K562 (cell line): ENCODE results near the gene AIMP2. TPM values are rescaled to one million over a fixed set of nuclear protein-coding genes. Genes with fewer than 3 reads are reported as not detected.

Source experiments
- ARNT ChIP-seq, 2 experiments: fragments of 450-650 bp; IDR thresholded peaks; 2 replicates each; pipeline ENCODE4 v1.6.1; 2016; ENCODE audit warnings: mild to moderate bottlenecking in 1 of 2
- NCOA6 ChIP-seq: fragments of 450-650 bp; IDR thresholded peaks from 2 replicates; pipeline ENCODE4 v1.6.1; 2017; ENCODE audit warnings: mild to moderate bottlenecking
- SMAD2 ChIP-seq: fragments of 150-350 bp; IDR thresholded peaks from 2 replicates; pipeline ENCODE4 v1.6.1; 2014; ENCODE audit warnings: low read depth, mild to moderate bottlenecking, low read length
- SPI1 ChIP-seq: IDR thresholded peaks from 2 replicates; pipeline ENCODE4 v1.6.1; 2011; ENCODE audit warnings: low read depth, low read length, control low read depth, borderline replicate concordance
- TEAD2 ChIP-seq: fragments of 450-650 bp; IDR thresholded peaks from 2 replicates; pipeline ENCODE4 v1.6.1; 2016; ENCODE audit warnings: missing genetic modification characterization, control low read depth, missing compliant biosample characterization
- VEZF1 ChIP-seq: fragments of 200-800 bp; sonication (Bioruptor generic); IDR thresholded peaks from 2 replicates; pipeline ENCODE4 v1.6.1; 2017; ENCODE audit warnings: missing genetic modification characterization, missing compliant biosample characterization
- ZBTB12 ChIP-seq: fragments of 250-450 bp; sonication (Bioruptor Pico); IDR thresholded peaks from 2 replicates; pipeline ENCODE4 v1.4.0; 2020
- ZBTB40 ChIP-seq, 2 experiments: fragments of 450-650 bp in 1 of 2; sonication (generic) in 1 of 2; formaldehyde crosslinking in 1 of 2; IDR thresholded peaks; 2 replicates each; pipeline versions ENCODE4 v1.7.1 to v1.9.0; 2016 to 2022; ENCODE audit warnings: inconsistent platforms in 1 of 2, mild to moderate bottlenecking in 1 of 2, missing genetic modification reagents in 1 of 2
- ZFP30 ChIP-seq: fragments of 250-450 bp; sonication (Bioruptor Pico); IDR thresholded peaks from 2 replicates; pipeline ENCODE4 v1.8.0; 2022; ENCODE audit warnings: moderate library complexity, mild to moderate bottlenecking, inconsistent platforms, borderline replicate concordance
- polyA plus RNA-seq, 8 experiments: library from polyadenylated mRNA; depleted of rRNA in 4 of 8; stranded (reverse) in 5 of 8; unstranded in 3 of 8; fragments of >200 nt; fragmentation: Nextera tagmentation in 2 of 8; fragmentation: Illumina TruSeq in 1 of 8; extraction: Ambion mirVana in 2 of 8; extraction: Trizol in 1 of 8; gene quantifications; 2 replicates each; pipeline versions ENCODE4 v1.2.1 to v1.2.3, GENCODE V29; 2011 to 2014; ENCODE audit warnings: inconsistent platforms in 1 of 8, missing spikeins in 1 of 8
- total RNA-seq, 7 experiments: library from RNA; depleted of rRNA in 6 of 7; stranded (reverse); fragments of >200 nt in 6 of 7; fragmentation: Illumina TruSeq in 2 of 7; extraction: Trizol in 2 of 7; gene quantifications; 2 replicates each; pipeline versions ENCODE4 v1.2.1 to v1.2.3, GENCODE V29; 2011 to 2021; ENCODE audit warnings: low replicate concordance in 1 of 7
- TF ChIP-seq, protein P1 (sequence below): fragments of 450-650 bp; IDR thresholded peaks from 2 replicates; pipeline ENCODE4 v1.6.1; 2018; ENCODE audit not compliant: partially characterized antibody
- TF ChIP-seq, protein P2 (sequence below): fragments of 450-650 bp; formaldehyde crosslinking; IDR thresholded peaks from 2 replicates; pipeline ENCODE4 v1.4.0; 2022; ENCODE audit warnings: mild to moderate bottlenecking, moderate library complexity

The AIMP2 gene
- total and polyA plus RNA-seq, 9 of the 15 experiments (the other 6 are each of a cell fraction or from before 2014, with no cell fraction given): 47.5 to 84.9 (median 63.5) TPM

DNA sequence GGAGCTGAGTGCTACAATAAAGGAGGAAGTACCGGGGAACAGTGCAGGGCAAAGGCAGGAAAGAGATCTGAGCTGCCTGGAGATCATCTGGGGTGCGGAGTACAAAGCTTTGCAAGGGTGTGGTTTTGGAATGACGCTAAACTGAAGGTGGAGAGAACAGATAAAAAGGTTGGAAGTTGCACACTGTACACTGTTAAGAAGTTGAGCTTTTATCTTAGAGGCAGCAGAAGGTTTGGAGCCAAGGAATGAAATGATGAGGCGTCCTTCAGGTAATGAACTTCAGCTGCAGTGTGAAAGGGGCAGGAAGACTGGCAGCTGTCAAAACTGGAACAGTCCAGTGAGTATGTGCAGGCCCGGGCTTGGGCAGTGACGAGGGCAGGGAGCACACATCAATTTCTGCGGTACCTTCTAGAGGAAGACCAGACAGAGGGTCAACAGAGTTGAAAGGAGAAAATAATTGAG lies 14.9 kb downstream of the AIMP2 start (continued):
- TF ChIP-seq ZBTB40 (IDR thresholded peaks at IDR 0.05): peak; percentile 70
- no peak for TF ChIP-seq ZBTB40 (CRISPR knock-in tag; IDR thresholded peaks at IDR 0.05)
- TF ChIP-seq, protein P1, sequence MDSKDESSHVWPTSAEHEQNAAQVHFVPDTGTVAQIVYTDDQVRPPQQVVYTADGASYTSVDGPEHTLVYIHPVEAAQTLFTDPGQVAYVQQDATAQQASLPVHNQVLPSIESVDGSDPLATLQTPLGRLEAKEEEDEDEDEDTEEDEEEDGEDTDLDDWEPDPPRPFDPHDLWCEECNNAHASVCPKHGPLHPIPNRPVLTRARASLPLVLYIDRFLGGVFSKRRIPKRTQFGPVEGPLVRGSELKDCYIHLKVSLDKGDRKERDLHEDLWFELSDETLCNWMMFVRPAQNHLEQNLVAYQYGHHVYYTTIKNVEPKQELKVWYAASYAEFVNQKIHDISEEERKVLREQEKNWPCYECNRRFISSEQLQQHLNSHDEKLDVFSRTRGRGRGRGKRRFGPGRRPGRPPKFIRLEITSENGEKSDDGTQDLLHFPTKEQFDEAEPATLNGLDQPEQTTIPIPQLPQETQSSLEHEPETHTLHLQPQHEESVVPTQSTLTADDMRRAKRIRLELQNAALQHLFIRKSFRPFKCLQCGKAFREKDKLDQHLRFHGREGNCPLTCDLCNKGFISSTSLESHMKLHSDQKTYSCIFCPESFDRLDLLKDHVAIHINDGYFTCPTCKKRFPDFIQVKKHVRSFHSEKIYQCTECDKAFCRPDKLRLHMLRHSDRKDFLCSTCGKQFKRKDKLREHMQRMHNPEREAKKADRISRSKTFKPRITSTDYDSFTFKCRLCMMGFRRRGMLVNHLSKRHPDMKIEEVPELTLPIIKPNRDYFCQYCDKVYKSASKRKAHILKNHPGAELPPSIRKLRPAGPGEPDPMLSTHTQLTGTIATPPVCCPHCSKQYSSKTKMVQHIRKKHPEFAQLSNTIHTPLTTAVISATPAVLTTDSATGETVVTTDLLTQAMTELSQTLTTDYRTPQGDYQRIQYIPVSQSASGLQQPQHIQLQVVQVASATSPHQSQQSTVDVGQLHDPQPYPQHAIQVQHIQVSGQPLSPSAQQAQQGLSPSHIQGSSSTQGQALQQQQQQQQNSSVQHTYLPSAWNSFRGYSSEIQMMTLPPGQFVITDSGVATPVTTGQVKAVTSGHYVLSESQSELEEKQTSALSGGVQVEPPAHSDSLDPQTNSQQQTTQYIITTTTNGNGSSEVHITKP: peak; percentile 50
- TF ChIP-seq, protein P2, sequence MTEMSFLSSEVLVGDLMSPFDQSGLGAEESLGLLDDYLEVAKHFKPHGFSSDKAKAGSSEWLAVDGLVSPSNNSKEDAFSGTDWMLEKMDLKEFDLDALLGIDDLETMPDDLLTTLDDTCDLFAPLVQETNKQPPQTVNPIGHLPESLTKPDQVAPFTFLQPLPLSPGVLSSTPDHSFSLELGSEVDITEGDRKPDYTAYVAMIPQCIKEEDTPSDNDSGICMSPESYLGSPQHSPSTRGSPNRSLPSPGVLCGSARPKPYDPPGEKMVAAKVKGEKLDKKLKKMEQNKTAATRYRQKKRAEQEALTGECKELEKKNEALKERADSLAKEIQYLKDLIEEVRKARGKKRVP (CRISPR knock-in tag): peak; percentile 73
- TF ChIP-seq ZBTB12 (CRISPR knock-in tag): peak; percentile 73
- peak; percentile 93 to 96 for TF ChIP-seq ARNT (IDR thresholded peaks at IDR 0.05)
- peak; percentile 38; the same call in 1 of the 2 replicates for TF ChIP-seq NCOA6
- peak; percentile 67 for TF ChIP-seq SPI1
- TF ChIP-seq VEZF1 (CRISPR knock-in tag): peak; percentile 63
- no peak for TF ChIP-seq TEAD2 (tag)
- no peak for TF ChIP-seq ZFP30 (CRISPR knock-in tag)
- TF ChIP-seq SMAD2: no peak
